ENCODE data around the gene ZBTB6. TPM values are rescaled to one million over a fixed set of nuclear protein-coding genes. Genes with fewer than 3 reads are reported as not detected.
"Not testable (repeated sequence)": the region's sequence is repeated elsewhere in the genome, so short reads cannot be mapped to it uniquely, and the experiment has no call there.

ZBTB6 gene
- total RNA-seq, 1 donor from 2014 or later: 12.1 TPM

- H3K9me3 Mint-ChIP-seq; H3K4me3 Mint-ChIP-seq; H3K27me3 Mint-ChIP-seq (ENCODE audit: insufficient read depth); DNase-seq (ENCODE audit: low spot score); H3K27ac Mint-ChIP-seq: not testable (repeated sequence)
- intact Hi-C loops (cut with micrococcal nuclease): loop anchor here (10.0 kb wide), 3 partner anchors 441 to 811 kb away; partner anchors contain the start of genes MRRF, RBM18 and TTLL11
- peaks cover 46% of the 10 kb centered on the region for H3K4me1 Mint-ChIP-seq (ENCODE audit: low read depth)
- peaks cover 21% of the 10 kb centered on the region for H3K36me3 Mint-ChIP-seq (ENCODE audit: low read depth)
These were observed 7.0 kb downstream of the ZBTB6 start for GRCh38 chr9:122906122-122906521.

- H3K27ac Mint-ChIP-seq: peak within 1 kb of the TSS; percentile 96
- peak within 1 kb of the TSS; percentile 95 for H3K4me3 Mint-ChIP-seq
- H3K4me1 Mint-ChIP-seq (ENCODE audit: low read depth): peaks cover 49% of the 10 kb centered on the region
- H3K27me3 Mint-ChIP-seq (ENCODE audit: insufficient read depth): no peaks in the 10 kb centered on the region
- peaks cover 13% of the 10 kb centered on the region for H3K36me3 Mint-ChIP-seq (ENCODE audit: low read depth)
- no peaks in the 10 kb centered on the region for H3K9me3 Mint-ChIP-seq
- intact Hi-C loops (cut with micrococcal nuclease): loop anchor here (1.0 to 10.0 kb wide), 12 partner anchors 8 to 810 kb away; partner anchors contain the start of genes MRRF, PDCL, RBM18 and STRBP
- DNase-seq (ENCODE audit: low spot score): peak; percentile 97
These were observed 8.1 kb downstream of the ZBTB6 start, which contains the start of gene RC3H2 for GRCh38 chr9:122904823-122905710. TSS of gene RC3H2 (minus strand) at chr9:122905359. CDS start at chr9:122897509, 7,850 bp downstream.

DNA sequence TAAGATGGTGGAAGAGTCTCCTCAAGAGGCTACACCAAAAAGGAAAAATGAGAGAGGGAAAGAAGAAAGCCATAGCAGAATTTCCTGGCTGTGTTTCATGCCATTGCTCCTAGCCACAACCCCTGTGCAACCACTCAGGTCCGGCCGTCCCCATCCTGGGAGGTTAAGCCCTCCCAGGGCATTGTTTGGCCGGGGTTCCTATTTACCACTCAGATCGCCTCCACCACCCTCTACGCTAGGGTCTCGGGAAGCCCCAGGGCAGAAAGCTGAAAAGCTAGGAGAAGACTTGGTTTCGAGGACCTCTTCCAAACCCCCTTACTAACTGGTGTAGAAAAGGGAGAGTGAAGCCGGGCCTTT lies 8.7 kb downstream of the ZBTB6 start:
- Mint-ChIP-seq H3K4me3 (peak overlapping the region; percentile 95), H3K36me3 (ENCODE audit: low read depth) (peaks cover 11% of the 10 kb centered on the region), H3K27me3 (ENCODE audit: insufficient read depth) (no peaks in the 10 kb centered on the region), H3K9me3 (no peaks in the 10 kb centered on the region), H3K27ac (peak overlapping the region; percentile 89), H3K4me1 (ENCODE audit: low read depth) (peaks cover 52% of the 10 kb centered on the region)
- intact Hi-C loops (cut with micrococcal nuclease): loop anchor here (1.0 to 10.0 kb wide), 7 partner anchors 57 to 810 kb away; partner anchors contain the start of genes MRRF, PDCL, RBM18 and STRBP
- DNase-seq (ENCODE audit: low spot score): peak; percentile 11

DNA sequence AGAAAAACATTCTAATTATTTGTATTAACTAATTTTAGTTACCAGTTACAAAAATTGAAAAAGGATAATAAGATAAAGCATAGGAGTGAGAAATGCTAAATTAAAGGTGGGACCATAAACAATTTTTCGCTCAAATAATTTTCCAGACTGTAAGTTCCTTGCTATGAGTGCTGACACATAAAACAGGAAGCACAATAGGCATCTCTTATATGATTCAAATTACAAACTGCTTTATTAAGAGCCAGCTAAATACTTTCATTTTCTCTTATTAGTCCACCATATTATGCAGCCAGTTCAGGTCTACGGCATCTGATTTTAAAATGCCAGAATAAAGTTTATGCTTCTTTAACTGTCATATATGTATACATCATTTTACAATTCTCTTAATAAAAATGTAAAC lies 12.3 kb downstream of the ZBTB6 start:
- Mint-ChIP-seq H3K27me3 (ENCODE audit: insufficient read depth) (no peaks in the 10 kb centered on the region), H3K4me3 (peak overlapping the region; percentile 54), H3K9me3 (no peaks in the 10 kb centered on the region), H3K36me3 (ENCODE audit: low read depth) (peaks cover 9% of the 10 kb centered on the region), H3K27ac (no peak overlapping the region), H3K4me1 (ENCODE audit: low read depth) (peaks cover 55% of the 10 kb centered on the region)
- intact Hi-C loops (cut with micrococcal nuclease): loop anchor here (5.0 to 10.0 kb wide), 4 partner anchors 53 to 806 kb away; partner anchors contain the start of genes MRRF, RBM18 and TTLL11
- DNase-seq (ENCODE audit: low spot score): no peak

GRCh38 chr9:122897969-122898368 lies 15.2 kb downstream of the ZBTB6 start:
- peaks cover 11% of the 10 kb centered on the region for H3K36me3 Mint-ChIP-seq (ENCODE audit: low read depth)
- peak overlapping the region; percentile 20 for H3K27ac Mint-ChIP-seq
- H3K27me3 Mint-ChIP-seq (ENCODE audit: insufficient read depth): no peaks in the 10 kb centered on the region
- H3K4me3 Mint-ChIP-seq: no peak overlapping the region
- H3K4me1 Mint-ChIP-seq (ENCODE audit: low read depth): peaks cover 40% of the 10 kb centered on the region
- intact Hi-C loops (cut with micrococcal nuclease): no loop called here
- DNase-seq (ENCODE audit: low spot score): no peak
- no peaks in the 10 kb centered on the region for H3K9me3 Mint-ChIP-seq

- DNase-seq (ENCODE audit: low spot score): no peak
- intact Hi-C loops (cut with micrococcal nuclease): no loop called here
- Mint-ChIP-seq H3K27ac (no peak overlapping the region), H3K36me3 (ENCODE audit: low read depth) (peaks cover 29% of the 10 kb centered on the region), H3K27me3 (ENCODE audit: insufficient read depth) (no peaks in the 10 kb centered on the region), H3K4me1 (ENCODE audit: low read depth) (no peaks in the 10 kb centered on the region), H3K9me3 (no peaks in the 10 kb centered on the region), H3K4me3 (no peak overlapping the region)
These were observed 24.6 kb downstream of the ZBTB6 start for GRCh38 chr9:122888480-122888879.

GRCh38 chr9:122883125-122883524 lies 30.0 kb downstream of the ZBTB6 start:
- H3K4me1 Mint-ChIP-seq (ENCODE audit: low read depth): no peaks in the 10 kb centered on the region
- H3K27ac Mint-ChIP-seq: no peak overlapping the region
- H3K36me3 Mint-ChIP-seq (ENCODE audit: low read depth): peaks cover 23% of the 10 kb centered on the region
- intact Hi-C loops (cut with micrococcal nuclease): no loop called here
- H3K27me3 Mint-ChIP-seq (ENCODE audit: insufficient read depth): no peaks in the 10 kb centered on the region
- no peak overlapping the region for H3K4me3 Mint-ChIP-seq
- H3K9me3 Mint-ChIP-seq: no peaks in the 10 kb centered on the region
- no peak for DNase-seq (ENCODE audit: low spot score)

GRCh38 chr9:122879443-122879842 lies 33.7 kb downstream of the ZBTB6 start:
- intact Hi-C loops (cut with micrococcal nuclease): no loop called here
- no peaks in the 10 kb centered on the region for H3K27me3 Mint-ChIP-seq (ENCODE audit: insufficient read depth)
- DNase-seq (ENCODE audit: low spot score): no peak
- H3K4me3 Mint-ChIP-seq: no peak overlapping the region
- no peaks in the 10 kb centered on the region for H3K9me3 Mint-ChIP-seq
- peaks cover 10% of the 10 kb centered on the region for H3K4me1 Mint-ChIP-seq (ENCODE audit: low read depth)
- peaks cover 39% of the 10 kb centered on the region for H3K36me3 Mint-ChIP-seq (ENCODE audit: low read depth)
- H3K27ac Mint-ChIP-seq: no peak overlapping the region

DNA sequence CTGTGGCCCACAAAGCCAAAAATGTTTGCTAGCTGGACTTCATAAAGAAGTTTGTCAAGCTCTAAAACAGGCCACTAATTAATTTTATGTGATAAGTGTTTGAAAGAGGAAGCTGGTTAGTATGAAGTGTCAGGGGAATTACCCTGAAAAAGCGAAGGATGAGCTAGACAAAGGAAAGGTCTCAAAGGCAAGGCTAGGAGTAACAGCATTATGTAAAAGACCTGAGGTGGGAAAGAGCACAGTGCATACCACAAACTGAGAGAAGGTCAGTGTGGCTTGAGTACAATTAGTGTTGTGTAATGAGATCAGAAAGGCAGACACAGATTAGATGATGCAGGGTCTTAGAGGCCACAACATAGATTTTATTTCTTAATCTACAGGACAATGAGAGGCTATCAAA lies 37.6 kb downstream of the ZBTB6 start:
- no peak overlapping the region for H3K4me3 Mint-ChIP-seq
- H3K27ac Mint-ChIP-seq: no peak overlapping the region
- H3K4me1 Mint-ChIP-seq (ENCODE audit: low read depth): peaks cover 10% of the 10 kb centered on the region
- DNase-seq (ENCODE audit: low spot score): no peak
- no peaks in the 10 kb centered on the region for H3K9me3 Mint-ChIP-seq
- intact Hi-C loops (cut with micrococcal nuclease): no loop called here
- no peaks in the 10 kb centered on the region for H3K27me3 Mint-ChIP-seq (ENCODE audit: insufficient read depth)
- peaks cover 47% of the 10 kb centered on the region for H3K36me3 Mint-ChIP-seq (ENCODE audit: low read depth)

GRCh38 chr9:122867276-122867675 lies 45.8 kb downstream of the ZBTB6 start:
- DNase-seq (ENCODE audit: low spot score); H3K4me3 Mint-ChIP-seq; H3K27ac Mint-ChIP-seq; H3K4me1 Mint-ChIP-seq (ENCODE audit: low read depth); intact Hi-C loops (cut with micrococcal nuclease); H3K27me3 Mint-ChIP-seq (ENCODE audit: insufficient read depth); H3K9me3 Mint-ChIP-seq: not testable (repeated sequence)
- peaks cover 26% of the 10 kb centered on the region for H3K36me3 Mint-ChIP-seq (ENCODE audit: low read depth)

- intact Hi-C loops (cut with micrococcal nuclease): no loop called here
These were observed 47.0 kb downstream of the ZBTB6 start for GRCh38 chr9:122866079-122866478.

GRCh38 chr9:122865300-122865699 lies 47.8 kb downstream of the ZBTB6 start:
- DNase-seq (ENCODE audit: low spot score): no peak
- intact Hi-C loops (cut with micrococcal nuclease): no loop called here
- no peaks in the 10 kb centered on the region for H3K27me3 Mint-ChIP-seq (ENCODE audit: insufficient read depth)
- H3K27ac Mint-ChIP-seq: no peak overlapping the region
- H3K9me3 Mint-ChIP-seq: no peaks in the 10 kb centered on the region
- peaks cover 19% of the 10 kb centered on the region for H3K36me3 Mint-ChIP-seq (ENCODE audit: low read depth)
- no peaks in the 10 kb centered on the region for H3K4me1 Mint-ChIP-seq (ENCODE audit: low read depth)
- H3K4me3 Mint-ChIP-seq: no peak overlapping the region

More at GRCh38 chr9:122866079-122866478, 47.0 kb downstream of the ZBTB6 start:
- Mint-ChIP-seq H3K36me3 (ENCODE audit: low read depth) (peaks cover 24% of the 10 kb centered on the region), H3K27ac (no peak overlapping the region), H3K9me3 (no peaks in the 10 kb centered on the region), H3K4me1 (ENCODE audit: low read depth) (no peaks in the 10 kb centered on the region), H3K4me3 (no peak overlapping the region), H3K27me3 (ENCODE audit: insufficient read depth) (no peaks in the 10 kb centered on the region)
- no peak for DNase-seq (ENCODE audit: low spot score)

DNA sequence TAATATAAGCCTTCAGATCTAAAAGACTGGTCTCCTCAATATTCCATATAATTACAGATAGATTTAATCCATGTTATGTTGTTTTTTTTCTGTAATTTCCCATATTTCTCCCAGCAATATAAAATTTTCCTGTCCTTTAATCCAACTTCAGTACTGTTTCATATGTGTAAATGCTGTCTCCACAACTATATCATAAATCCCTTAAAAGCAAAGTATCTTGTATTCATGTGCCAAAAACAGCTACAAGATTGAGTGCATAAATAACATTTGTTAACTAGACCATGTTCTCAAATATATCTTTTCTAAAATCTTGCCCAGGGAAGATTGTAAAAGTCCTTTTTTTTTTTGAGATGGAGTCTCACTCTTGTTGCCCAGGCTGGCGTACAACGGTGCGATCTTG lies 49.7 kb downstream of the ZBTB6 start:
- no peaks in the 10 kb centered on the region for H3K4me1 Mint-ChIP-seq (ENCODE audit: low read depth)
- H3K27ac Mint-ChIP-seq: no peak overlapping the region
- H3K9me3 Mint-ChIP-seq: no peaks in the 10 kb centered on the region
- peaks cover 31% of the 10 kb centered on the region for H3K36me3 Mint-ChIP-seq (ENCODE audit: low read depth)
- H3K27me3 Mint-ChIP-seq (ENCODE audit: insufficient read depth): no peaks in the 10 kb centered on the region
- no peak overlapping the region for H3K4me3 Mint-ChIP-seq
- intact Hi-C loops (cut with micrococcal nuclease): no loop called here
- no peak for DNase-seq (ENCODE audit: low spot score)
